Smooth muscle cell (in vitro differentiated cells): ENCODE data around the gene TXNDC2. TPM values are rescaled to one million over a fixed set of nuclear protein-coding genes. Genes with fewer than 3 reads are reported as not detected.

Source experiments
- DNase-seq: peaks from one replicate; lab custom pipeline; 2025; ENCODE audit not compliant: unreplicated experiment; lab: John Stamatoyannopoulos, UW
- H2AFZ ChIP-seq: fragments of 200-600 bp; sonication (generic); 2 replicates; pipeline ENCODE4 v1.6.0; 2016; ENCODE audit warnings: antibody characterized with exemption, low read depth, mild to moderate bottlenecking
- H3F3A ChIP-seq: fragments of 200-600 bp; sonication (generic); 2 replicates; pipeline ENCODE4 v1.6.0; 2017; ENCODE audit warnings: antibody characterized with exemption, low read depth
- H3K27ac ChIP-seq: fragments of 200-600 bp; sonication (generic); 2 replicates; pipeline ENCODE4 v1.5.1; 2016; ENCODE audit warnings: low read depth, mild to moderate bottlenecking
- H3K27me3 ChIP-seq: fragments of 200-600 bp; sonication (generic); 2 replicates; pipeline ENCODE4 v1.6.1; 2016; ENCODE audit warnings: low read depth, mild to moderate bottlenecking
- H3K36me3 ChIP-seq: fragments of 200-600 bp; sonication (generic); 2 replicates; pipeline ENCODE4 v1.5.1; 2016; ENCODE audit warnings: low read depth
- H3K4me1 ChIP-seq: fragments of 200-600 bp; sonication (generic); 2 replicates; pipeline ENCODE4 v1.5.1; 2016; ENCODE audit warnings: low read depth
- H3K4me2 ChIP-seq: fragments of 200-600 bp; sonication (generic); 2 replicates; pipeline ENCODE4 v1.6.0; 2016; ENCODE audit warnings: mild to moderate bottlenecking
- H3K4me3 ChIP-seq: fragments of 200-600 bp; sonication (generic); 2 replicates; pipeline ENCODE4 v1.5.1; 2016; ENCODE audit warnings: mild to moderate bottlenecking
- H3K79me2 ChIP-seq: fragments of 200-600 bp; sonication (generic); 2 replicates; pipeline ENCODE4 v1.6.0; 2016; ENCODE audit warnings: low read depth, mild to moderate bottlenecking
- H3K9ac ChIP-seq: fragments of 200-600 bp; sonication (generic); 2 replicates; pipeline ENCODE4 v1.6.0; 2016; ENCODE audit warnings: low read depth
- H3K9me3 ChIP-seq: fragments of 200-600 bp; sonication (generic); replicated peaks from 2 replicates; pipeline ENCODE4 v1.5.1; 2016; ENCODE audit warnings: low read depth
- H4K20me1 ChIP-seq: fragments of 200-600 bp; sonication (generic); 2 replicates; pipeline ENCODE4 v1.6.0; 2016; ENCODE audit warnings: low read depth
- CTCF ChIP-seq: fragments of 200-600 bp; sonication (generic); IDR thresholded peaks from 2 replicates; pipeline ENCODE4 v1.5.1; 2017; ENCODE audit warnings: borderline replicate concordance, mild to moderate bottlenecking, antibody characterized with exemption; ENCODE audit not compliant: insufficient read depth, poor library complexity, severe bottlenecking
- WGBS: methylation state at CpG from one replicate; pipeline ENCODE4 v1.1.7; 2016; ENCODE audit warnings: low lambda C conversion rate; 5-methylcytosine and 5-hydroxymethylcytosine counted together
- polyA plus RNA-seq: library from polyadenylated mRNA; unstranded; fragments of >200 nt; fragmentation: Nextera tagmentation; extraction: Ambion mirVana; gene quantifications from 2 replicates; pipeline ENCODE4 v1.2.1, GENCODE V29; 2016
- total RNA-seq: library from RNA; depleted of rRNA; stranded (reverse); fragments of >200 nt; gene quantifications from 2 replicates; pipeline ENCODE4 v1.2.3, GENCODE V29; 2014

Gene TXNDC2
- total and polyA plus RNA-seq, 2 experiments from 2014 or later, result 0.58 TPM; not detected in 1

DNA sequence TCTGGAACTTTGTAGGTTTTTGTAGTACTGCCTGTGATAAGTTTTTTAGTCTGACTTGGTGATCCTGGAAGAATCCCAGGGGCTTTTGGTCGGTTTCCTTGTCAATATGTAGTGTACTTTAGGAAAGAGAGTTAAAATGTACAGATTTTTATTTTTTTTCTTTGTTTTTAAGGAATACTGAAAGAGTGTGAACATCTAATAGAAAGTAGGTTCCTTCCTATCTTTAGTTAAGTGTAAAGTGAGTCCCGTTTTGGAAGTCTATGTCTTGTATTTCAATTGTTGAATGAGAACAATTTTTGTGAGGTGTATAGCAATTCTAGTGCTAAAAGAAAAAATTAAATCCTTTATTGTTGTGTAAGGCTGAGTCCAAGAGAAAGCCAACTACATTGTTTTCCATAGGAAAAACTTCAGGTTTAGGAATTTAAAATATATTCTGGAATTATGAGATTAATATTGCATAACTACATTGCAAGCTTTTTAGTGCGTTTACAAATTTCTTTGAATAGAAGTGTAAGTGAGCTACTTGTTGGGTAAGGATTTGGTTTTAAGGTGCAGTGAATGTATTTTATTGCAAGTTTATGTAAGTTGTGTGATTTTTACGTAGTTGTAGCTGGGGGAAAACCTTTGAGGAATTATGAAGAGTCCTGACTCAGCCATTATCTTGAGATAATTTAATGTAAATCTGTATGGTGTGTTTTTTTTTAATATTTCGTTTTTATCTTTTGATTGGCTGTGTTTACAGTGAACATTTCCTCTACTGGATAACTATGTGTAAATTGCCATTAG lies 29.7 kb downstream of the TXNDC2 start:
- H3K27me3 ChIP-seq, result no peaks in the 10 kb centered on the region
- no peak for DNase-seq
- H3K79me2 ChIP-seq, result peaks cover 63% of the 10 kb centered on the region
- H4K20me1 ChIP-seq, result peaks cover 59% of the 10 kb centered on the region
- H3F3A ChIP-seq, result peaks cover 2% of the 10 kb centered on the region
- TF ChIP-seq CTCF, result no peak
- WGBS, result 6% methylated on average over 5 of the region's 5 CpGs
- peak overlapping the region; percentile 100 for H3K27ac ChIP-seq
- H3K9ac ChIP-seq, result peak overlapping the region; percentile 100
- H3K9me3 ChIP-seq, result no peaks in the 10 kb centered on the region
- peaks cover 31% of the 10 kb centered on the region for H3K4me1 ChIP-seq
- peak overlapping the region; percentile 88 for H3K4me2 ChIP-seq
- H3K36me3 ChIP-seq, result no peaks in the 10 kb centered on the region
- peak overlapping the region; percentile 85 for H3K4me3 ChIP-seq
- H2AFZ ChIP-seq, result no peak overlapping the region

DNA sequence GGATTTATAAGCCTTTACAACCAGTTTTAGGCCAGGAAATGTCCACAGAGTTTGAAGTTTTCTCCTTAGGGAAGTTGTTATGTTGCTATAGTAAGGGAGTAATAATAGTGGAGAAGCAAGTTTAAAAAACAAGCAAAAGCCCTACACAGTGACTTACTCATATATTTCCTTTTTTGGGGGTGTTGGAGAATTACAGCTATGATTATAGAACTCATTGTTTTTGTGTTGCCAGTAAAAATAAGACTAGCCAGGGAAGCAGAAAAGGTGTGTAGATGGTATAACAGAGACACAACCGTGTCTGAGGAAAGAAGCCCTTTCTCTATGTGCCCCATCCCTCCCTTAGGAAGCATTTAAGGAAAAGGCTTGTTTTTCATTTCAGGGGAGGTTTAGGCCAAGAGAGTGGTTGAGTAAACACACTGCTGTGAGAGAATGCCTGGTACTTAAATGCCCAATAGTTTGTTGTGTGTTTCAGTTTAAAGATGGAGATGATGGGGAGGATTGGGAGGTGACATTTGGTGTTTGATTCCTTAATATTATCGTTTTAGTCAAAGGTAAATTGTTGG lies 30.4 kb downstream of the TXNDC2 start:
- 18% methylated on average over 2 of the region's 2 CpGs for whole genome bisulfite sequencing
- Histone ChIP-seq H3K79me2 (peaks cover 70% of the 10 kb centered on the region), H3K36me3 (no peaks in the 10 kb centered on the region), H4K20me1 (peaks cover 66% of the 10 kb centered on the region), H3K9ac (peak overlapping the region; percentile 100), H3K4me1 (peaks cover 31% of the 10 kb centered on the region), H3K9me3 (no peaks in the 10 kb centered on the region), H3K27ac (peak overlapping the region; percentile 100), H3K27me3 (no peaks in the 10 kb centered on the region), H3K4me3 (peak overlapping the region; percentile 85), H3F3A (peaks cover 3% of the 10 kb centered on the region), H3K4me2 (peak overlapping the region; percentile 88), H2AFZ (no peak overlapping the region)
- TF ChIP-seq CTCF, result no peak
- no peak for DNase-seq

GRCh38 chr18:9916808-9917207 lies 31.0 kb downstream of the TXNDC2 start:
- Histone ChIP-seq H2AFZ (no peak overlapping the region), H4K20me1 (peaks cover 72% of the 10 kb centered on the region), H3K9ac (peak overlapping the region; percentile 100), H3K27me3 (no peaks in the 10 kb centered on the region), H3K79me2 (peaks cover 77% of the 10 kb centered on the region), H3K4me3 (peak overlapping the region; percentile 85), H3K4me2 (peak overlapping the region; percentile 88), H3F3A (peaks cover 3% of the 10 kb centered on the region), H3K27ac (peak overlapping the region; percentile 100), H3K4me1 (peaks cover 31% of the 10 kb centered on the region), H3K9me3 (no peaks in the 10 kb centered on the region), H3K36me3 (no peaks in the 10 kb centered on the region)
- WGBS, result 81% methylated on average over 3 of the region's 3 CpGs
- DNase-seq, result no peak
- no peak for TF ChIP-seq CTCF
